Measurements from ENCODE around the gene SEC63. TPM values are rescaled to one million over a fixed set of nuclear protein-coding genes. Genes with fewer than 3 reads are reported as not detected.

Gene SEC63
- total and polyA plus RNA-seq, 8 donors, result 10.3 to 162 (median 29.7) TPM

DNA sequence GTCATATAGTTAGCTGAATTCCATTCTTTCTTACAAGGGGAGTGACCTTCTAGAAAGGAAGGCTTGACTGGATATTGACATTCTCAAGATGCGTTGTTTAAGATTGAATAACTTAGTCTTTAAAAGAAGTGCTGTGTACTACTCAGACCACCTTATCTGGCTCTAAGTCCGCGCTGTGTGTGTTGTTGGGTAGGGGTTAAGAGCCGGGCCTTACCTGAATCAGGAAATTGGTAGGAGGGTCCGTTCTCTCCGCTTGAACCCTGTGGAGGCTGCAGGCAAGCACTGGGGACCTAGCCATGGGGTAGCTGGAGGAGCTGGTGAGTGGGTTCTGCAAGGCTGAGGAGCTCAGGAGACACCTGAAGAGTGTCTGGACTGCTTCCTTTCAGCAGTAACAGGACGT lies 124.9 kb downstream of the SEC63 start:
- DNase-seq, result no peak
- Histone ChIP-seq H3K4me1 (no peaks in the 10 kb centered on the region), H3K4me3 (no peak overlapping the region), H3K36me3 (no peaks in the 10 kb centered on the region), H3K27ac (no peak overlapping the region), H3K9me3 (no peaks in the 10 kb centered on the region), H3K27me3 (no peaks in the 10 kb centered on the region)
- WGBS, 5 donors, result 86 to 91% (median 89%) methylated on average over 4 to 7 of the region's 7 CpGs
- intact Hi-C loops (cut with DNase I; ENCODE audit: low total_unique reads), result no loop called here
- TF ChIP-seq, protein P1, sequence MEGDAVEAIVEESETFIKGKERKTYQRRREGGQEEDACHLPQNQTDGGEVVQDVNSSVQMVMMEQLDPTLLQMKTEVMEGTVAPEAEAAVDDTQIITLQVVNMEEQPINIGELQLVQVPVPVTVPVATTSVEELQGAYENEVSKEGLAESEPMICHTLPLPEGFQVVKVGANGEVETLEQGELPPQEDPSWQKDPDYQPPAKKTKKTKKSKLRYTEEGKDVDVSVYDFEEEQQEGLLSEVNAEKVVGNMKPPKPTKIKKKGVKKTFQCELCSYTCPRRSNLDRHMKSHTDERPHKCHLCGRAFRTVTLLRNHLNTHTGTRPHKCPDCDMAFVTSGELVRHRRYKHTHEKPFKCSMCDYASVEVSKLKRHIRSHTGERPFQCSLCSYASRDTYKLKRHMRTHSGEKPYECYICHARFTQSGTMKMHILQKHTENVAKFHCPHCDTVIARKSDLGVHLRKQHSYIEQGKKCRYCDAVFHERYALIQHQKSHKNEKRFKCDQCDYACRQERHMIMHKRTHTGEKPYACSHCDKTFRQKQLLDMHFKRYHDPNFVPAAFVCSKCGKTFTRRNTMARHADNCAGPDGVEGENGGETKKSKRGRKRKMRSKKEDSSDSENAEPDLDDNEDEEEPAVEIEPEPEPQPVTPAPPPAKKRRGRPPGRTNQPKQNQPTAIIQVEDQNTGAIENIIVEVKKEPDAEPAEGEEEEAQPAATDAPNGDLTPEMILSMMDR (IDR thresholded peaks at IDR 0.05), result no peak
- TF ChIP-seq POLR2A (IDR thresholded peaks at IDR 0.05) (no peak), EP300 (IDR thresholded peaks at IDR 0.05) (no peak), POLR2AphosphoS5 (IDR thresholded peaks at IDR 0.05) (no peak)

DNA sequence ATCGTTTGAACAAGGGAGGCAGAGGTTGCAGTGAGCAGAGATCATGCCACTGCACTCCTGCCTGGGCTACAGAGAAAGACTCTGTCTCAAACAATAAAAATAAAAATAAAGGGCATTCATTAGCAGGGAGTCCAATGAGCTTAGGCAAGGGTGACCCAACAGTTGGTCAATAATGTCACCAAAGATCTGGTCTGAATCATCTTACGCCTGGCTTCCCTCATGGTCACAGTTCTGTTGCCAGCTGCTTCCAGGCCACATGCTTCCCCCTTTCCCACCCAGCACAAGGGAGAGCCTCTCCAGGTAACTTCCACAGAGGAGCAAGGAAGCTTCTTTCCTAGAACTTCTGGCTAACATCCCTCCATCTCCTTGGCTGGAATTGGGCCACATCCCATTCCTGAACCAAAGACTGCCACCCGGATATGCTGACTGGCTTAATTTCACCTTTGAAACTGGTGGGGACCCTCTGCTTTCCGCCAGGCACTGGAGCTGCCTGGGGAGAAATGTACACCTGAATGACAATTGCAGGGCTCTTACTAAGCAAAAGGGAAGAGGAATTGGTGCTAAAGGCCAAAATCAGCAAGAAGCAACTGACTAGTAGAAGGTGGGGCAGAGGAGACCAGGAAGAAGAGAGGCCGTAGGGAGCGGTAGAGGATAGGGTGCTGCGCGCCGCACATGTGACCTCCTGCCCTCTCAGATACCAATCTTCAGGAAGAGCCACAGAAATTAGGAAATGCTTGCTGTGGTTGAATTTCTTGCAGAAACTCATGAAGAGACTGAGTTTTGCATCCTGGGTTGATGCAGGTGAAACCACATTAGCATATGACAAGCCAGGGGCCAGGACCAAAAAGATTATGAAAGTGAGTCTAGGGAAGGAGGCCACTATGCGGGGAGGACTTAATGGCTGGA lies 125.6 kb downstream of the SEC63 start:
- no peak overlapping the region for H3K27ac ChIP-seq
- intact Hi-C loops (cut with DNase I; ENCODE audit: low total_unique reads), result no loop called here
- no peak overlapping the region for H3K4me3 ChIP-seq
- 79 to 88% (median 84%) methylated on average over 10 of the region's 10 CpGs for WGBS, 5 donors
- H3K36me3 ChIP-seq, result no peaks in the 10 kb centered on the region
- no peaks in the 10 kb centered on the region for H3K9me3 ChIP-seq
- DNase-seq, result no peak
- no peaks in the 10 kb centered on the region for H3K27me3 ChIP-seq
- H3K4me1 ChIP-seq, result no peaks in the 10 kb centered on the region
- TF ChIP-seq EP300 (IDR thresholded peaks at IDR 0.05) (no peak), POLR2A (IDR thresholded peaks at IDR 0.05) (no peak), POLR2AphosphoS5 (IDR thresholded peaks at IDR 0.05) (no peak)
- TF ChIP-seq, protein P1 (IDR thresholded peaks at IDR 0.05), result no peak

DNA sequence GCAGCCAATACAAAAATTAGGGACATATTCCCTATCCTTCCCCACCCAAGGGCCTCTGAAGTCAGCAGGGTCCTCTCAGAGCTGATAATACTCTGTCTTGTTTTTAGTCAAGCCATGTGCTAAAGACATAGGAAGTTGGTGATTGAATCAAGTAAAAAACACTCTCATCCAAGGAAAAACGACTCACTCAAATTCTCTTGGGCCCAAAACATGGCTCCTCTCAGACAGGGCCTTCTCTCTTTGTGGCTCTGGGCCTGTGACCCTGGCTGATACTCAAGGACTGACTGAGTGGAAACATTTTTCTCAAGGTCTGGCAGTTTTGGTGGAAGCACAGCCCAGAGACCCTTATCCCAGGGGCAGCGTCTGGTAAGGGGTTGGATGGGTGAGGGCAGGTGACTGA lies 127.9 kb downstream of the SEC63 start:
- peaks cover 0 to 6% (median 0%) of the 10 kb centered on the region in 3 donors for H3K27me3 ChIP-seq
- H3K36me3 ChIP-seq, result no peaks in the 10 kb centered on the region
- H3K27ac ChIP-seq, result no peak overlapping the region
- intact Hi-C loops (cut with DNase I; ENCODE audit: low total_unique reads), result no loop called here
- TF ChIP-seq POLR2A (IDR thresholded peaks at IDR 0.05) (no peak), EP300 (IDR thresholded peaks at IDR 0.05) (no peak), POLR2AphosphoS5 (IDR thresholded peaks at IDR 0.05) (no peak)
- TF ChIP-seq, protein P1 (IDR thresholded peaks at IDR 0.05), result no peak
- H3K4me3 ChIP-seq, result no peak overlapping the region
- DNase-seq, result no peak
- no peaks in the 10 kb centered on the region for H3K9me3 ChIP-seq
- 80 to 90% (median 82%) methylated on average over 2 of the region's 2 CpGs for WGBS, 5 donors
- no peaks in the 10 kb centered on the region for H3K4me1 ChIP-seq

DNA sequence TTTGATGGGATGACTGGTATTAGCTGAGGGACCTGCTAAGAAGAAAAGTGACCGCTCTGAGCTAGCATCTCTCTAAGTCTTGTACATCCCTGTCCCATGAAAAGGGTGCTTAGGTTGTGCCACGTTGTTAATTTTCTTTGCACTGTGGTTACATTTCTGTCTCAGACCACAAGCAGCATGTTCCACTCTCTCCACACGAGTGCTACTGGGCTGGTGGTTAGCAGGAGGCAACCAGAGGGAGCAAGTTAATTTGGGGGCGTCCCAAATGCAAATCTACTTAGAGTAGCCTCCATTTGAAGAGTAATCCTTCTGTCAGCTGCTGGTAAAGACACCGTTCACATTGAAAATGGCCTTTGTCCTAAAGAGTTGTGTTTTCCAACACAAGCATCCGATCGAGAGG lies 130.5 kb downstream of the SEC63 start:
- TF ChIP-seq POLR2A (IDR thresholded peaks at IDR 0.05) (no peak), POLR2AphosphoS5 (IDR thresholded peaks at IDR 0.05) (no peak), EP300 (IDR thresholded peaks at IDR 0.05) (no peak)
- TF ChIP-seq, protein P1 (IDR thresholded peaks at IDR 0.05), result no peak
- H3K4me1 ChIP-seq, result peaks cover 0 to 12% (median 0%) of the 10 kb centered on the region in 4 donors
- peaks cover 0 to 11% (median 0%) of the 10 kb centered on the region in 3 donors for H3K27me3 ChIP-seq
- H3K27ac ChIP-seq, result no peak overlapping the region
- no peak for DNase-seq
- intact Hi-C loops (cut with DNase I; ENCODE audit: low total_unique reads), result no loop called here
- H3K4me3 ChIP-seq, result no peak overlapping the region
- no peaks in the 10 kb centered on the region for H3K36me3 ChIP-seq
- H3K9me3 ChIP-seq, result no peaks in the 10 kb centered on the region
- WGBS, 5 donors, result 82 to 85% (median 83%) methylated on average over 7 of the region's 7 CpGs

Measured in stomach (tissue), 9 donors.